IPS DF 4.7 (cell line): ENCODE results near the gene KLK8.

Experiments
- DNase-seq: peaks from one replicate; pipeline ENCODE4 v3.0.0-alpha.2; 2013; ENCODE audit warnings: low spot score; ENCODE audit errors: extremely low read depth

The KLK8 gene

GRCh38 chr19:50952910-50953309 lies 48.5 kb downstream of the KLK8 start, which contains the start of gene KLK5:
TSS of gene KLK5 (minus strand) at chr19:50953038. CDS start at chr19:50952657, 381 bp downstream.
- DNase-seq: no peak

GRCh38 chr19:50949861-50950260 lies 51.5 kb downstream of the KLK8 start:
- DNase-seq: no peak

- no peak for DNase-seq
Observed at GRCh38 chr19:50947123-50947522, 54.3 kb downstream of the KLK8 start.
